GM21576 (cell line): Measurements from ENCODE around the gene SLC15A4.
"Not testable (repeated sequence)": the region's sequence is repeated elsewhere in the genome, so short reads cannot be mapped to it uniquely, and the experiment has no call there.

Source experiments
- ATAC-seq: cut with Tn5 transposase; IDR thresholded peaks from one replicate; pipeline ENCODE4 v1.9.1; 2021; ENCODE audit warnings: mild to moderate bottlenecking, moderate library complexity; ENCODE audit not compliant: unreplicated experiment

SLC15A4 gene

GRCh38 chr12:128823916-128824839 is at the start of gene SLC15A4:
TSS of gene SLC15A4 (minus strand) at chr12:128823958. CDS start at chr12:128823943, 15 bp downstream.
- ATAC-seq, result peak; percentile 74

- no peak for ATAC-seq
Measured at GRCh38 chr12:128872303-128872702, 48.5 kb upstream of the SLC15A4 start.

- ATAC-seq, result no peak
Measured at GRCh38 chr12:128871516-128871892, 47.7 kb upstream of the SLC15A4 start.

- ATAC-seq, result no peak
Measured at GRCh38 chr12:128867466-128867865, 43.7 kb upstream of the SLC15A4 start.

- ATAC-seq, result no peak
Measured at GRCh38 chr12:128864516-128865186, 40.9 kb upstream of the SLC15A4 start.

GRCh38 chr12:128863957-128864356 is 40.2 kb upstream of the SLC15A4 start:
- no peak for ATAC-seq

- ATAC-seq, result no peak
Measured at GRCh38 chr12:128861226-128862016, 37.7 kb upstream of the SLC15A4 start.

GRCh38 chr12:128859311-128859710 is 35.6 kb upstream of the SLC15A4 start:
- no peak for ATAC-seq

- no peak for ATAC-seq
Measured at GRCh38 chr12:128857133-128857763, 33.5 kb upstream of the SLC15A4 start.

- ATAC-seq, result no peak
Measured at GRCh38 chr12:128856791-128857078, 33.0 kb upstream of the SLC15A4 start.

- ATAC-seq, result no peak
Measured at GRCh38 chr12:128856035-128856790, 32.5 kb upstream of the SLC15A4 start.

- ATAC-seq, result no peak
Measured at GRCh38 chr12:128853600-128854197, 29.9 kb upstream of the SLC15A4 start.

GRCh38 chr12:128852885-128853599 is 29.3 kb upstream of the SLC15A4 start, which contains the start of gene GLT1D1:
TSS of gene GLT1D1 (plus strand) at chr12:128853478. CDS start at chr12:128853582, 104 bp downstream.
- ATAC-seq, result no peak

- no peak for ATAC-seq
Measured at GRCh38 chr12:128852026-128852698, 28.4 kb upstream of the SLC15A4 start.

GRCh38 chr12:128851429-128851828 is 27.7 kb upstream of the SLC15A4 start:
- not testable (repeated sequence) for ATAC-seq

- no peak for ATAC-seq
Measured at GRCh38 chr12:128850400-128850799, 26.6 kb upstream of the SLC15A4 start.

- ATAC-seq, result not testable (repeated sequence)
Measured at GRCh38 chr12:128849806-128850205, 26.0 kb upstream of the SLC15A4 start.

GRCh38 chr12:128848371-128848770 is 24.6 kb upstream of the SLC15A4 start:
- no peak for ATAC-seq
